SK-N-MC (cell line): ENCODE results near the gene ARHGAP9.

Experiments used
- EZH2 ChIP-seq: fragments of 200-600 bp; sonication (generic); IDR thresholded peaks from one replicate; pipeline ENCODE4 v1.6.1; 2017; ENCODE audit warnings: antibody characterized with exemption
- POLR2AphosphoS5 ChIP-seq: IDR thresholded peaks from 2 replicates; pipeline ENCODE4 v1.6.1; 2012; ENCODE audit warnings: mild to moderate bottlenecking, low read depth, low read length, borderline replicate concordance

DNA sequence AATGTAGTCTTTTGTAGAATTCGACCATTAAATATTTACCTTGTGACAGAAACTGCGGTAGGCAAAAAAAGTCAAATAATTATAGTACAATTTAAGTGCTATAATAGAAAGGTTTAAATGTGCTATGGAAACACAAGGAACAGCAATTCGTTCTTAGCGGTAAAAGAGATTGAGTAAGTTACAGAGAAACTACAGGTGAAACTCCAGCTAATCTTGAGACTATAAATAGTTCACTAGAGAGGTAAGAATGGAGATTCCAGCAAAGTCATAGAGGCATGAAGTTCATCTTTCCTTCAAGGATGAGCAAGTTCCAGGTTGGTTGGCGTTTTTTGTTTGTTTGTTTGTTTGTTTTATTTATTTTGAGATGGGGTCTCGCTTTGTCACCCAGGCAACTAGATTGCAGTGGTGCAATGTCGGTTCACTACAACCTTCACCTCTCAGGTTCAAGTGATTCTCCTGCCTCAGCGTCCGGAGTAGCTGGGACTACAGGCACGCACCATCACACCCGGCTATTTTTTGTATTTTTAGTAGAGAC is 47.9 kb downstream of the ARHGAP9 start:
- TF ChIP-seq POLR2AphosphoS5 (no peak), EZH2 (no peak)
